Activated CD4-positive, alpha-beta T cell treated with anti-CD3 and anti-CD28 coated beads, Interleukin-2, amount 10 ng/mL, durations not matched to agents 24 days and 14 days (primary cell): Measurements from ENCODE around the gene ATAD3C. TPM values are rescaled to one million over a fixed set of nuclear protein-coding genes. Genes with fewer than 3 reads are reported as not detected.
"Not testable (repeated sequence)": the region's sequence is repeated elsewhere in the genome, so short reads cannot be mapped to it uniquely, and the experiment has no call there.

Experiments used
- DNase-seq: peaks from one replicate; pipeline ENCODE4 v3.0.0; 2022
- H3K27ac Mint-ChIP-seq: one replicate; pipeline ENCODE4 v1.8.0; 2022; ENCODE audit warnings: mild to moderate bottlenecking, mixed read lengths
- H3K27me3 Mint-ChIP-seq: one replicate; pipeline ENCODE4 v1.8.0; 2022; ENCODE audit warnings: mixed read lengths
- H3K36me3 Mint-ChIP-seq: one replicate; pipeline ENCODE4 v1.8.0; 2022; ENCODE audit warnings: low read depth, mild to moderate bottlenecking, mixed read lengths
- H3K4me1 Mint-ChIP-seq: one replicate; pipeline ENCODE4 v1.8.0; 2021; ENCODE audit warnings: mixed read lengths
- H3K4me3 Mint-ChIP-seq: one replicate; pipeline ENCODE4 v1.8.0; 2022; ENCODE audit warnings: mild to moderate bottlenecking, moderate library complexity, mixed read lengths
- H3K9me3 Mint-ChIP-seq: one replicate; pipeline ENCODE4 v1.8.0; 2021; ENCODE audit warnings: mixed read lengths
- intact Hi-C: fragments of 100-400 bp; cut with micrococcal nuclease; formaldehyde crosslinking; loops from one replicate; pipeline ENCODE4 v1.15.1; 2023
- total RNA-seq: library from RNA; stranded (reverse); gene quantifications from 2 replicates; pipeline ENCODE4 v1.2.3, GENCODE V29; 2022

ATAD3C gene
- total RNA-seq, 1 donor from 2014 or later: 0.75 TPM

- peaks cover 41% of the 10 kb centered on the region for H3K36me3 Mint-ChIP-seq
- DNase-seq, H3K27me3 Mint-ChIP-seq, H3K27ac Mint-ChIP-seq, intact Hi-C loops, H3K9me3 Mint-ChIP-seq, H3K4me1 Mint-ChIP-seq, H3K4me3 Mint-ChIP-seq: not testable (repeated sequence)
These were observed 46.0 kb downstream of the ATAD3C start for GRCh38 chr1:1495461-1495975.

GRCh38 chr1:1504777-1505365 lies 55.4 kb downstream of the ATAD3C start:
- Mint-ChIP-seq H3K4me3 (peak overlapping the region; percentile 72), H3K4me1 (peaks cover 10% of the 10 kb centered on the region), H3K27ac (peak overlapping the region; percentile 92)
- H3K9me3 Mint-ChIP-seq, H3K36me3 Mint-ChIP-seq, H3K27me3 Mint-ChIP-seq: not testable (repeated sequence)
- DNase-seq: peak; percentile 93
- intact Hi-C loops: loop anchor here (10.0 kb wide), 1 partner anchor 130 kb away; the partner anchor contains the start of gene AURKAIP1

DNA sequence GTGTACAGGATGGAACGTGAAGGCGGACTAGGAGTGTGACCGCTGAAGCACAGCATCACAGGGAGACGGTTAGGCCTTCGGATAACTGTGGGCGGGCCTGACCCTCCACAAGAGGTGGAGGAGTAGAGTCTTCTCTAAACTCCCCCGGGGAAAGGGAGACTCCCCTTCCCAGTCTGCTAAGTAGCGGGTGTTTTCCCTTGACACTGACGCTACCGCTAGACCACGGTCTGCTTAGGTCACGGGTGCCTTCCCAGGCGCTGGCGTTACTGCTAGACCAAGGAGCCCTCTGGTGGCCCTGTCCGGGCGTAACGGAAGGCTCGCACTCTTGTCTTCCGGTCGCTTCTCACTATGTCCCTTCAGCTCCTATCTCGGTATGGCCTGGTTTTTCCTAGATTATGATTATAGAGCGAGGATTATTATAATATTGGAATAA lies 55.9 kb downstream of the ATAD3C start:
- peak overlapping the region; percentile 92 for H3K27ac Mint-ChIP-seq
- peak; percentile 71 for DNase-seq

GRCh38 chr1:1505801-1506200 lies 56.3 kb downstream of the ATAD3C start:
- Mint-ChIP-seq H3K4me1 (peaks cover 13% of the 10 kb centered on the region), H3K27ac (peak overlapping the region; percentile 75)
- intact Hi-C loops: loop anchor here (10.0 kb wide), 1 partner anchor 131 kb away; the partner anchor contains the start of gene AURKAIP1
- DNase-seq, H3K9me3 Mint-ChIP-seq, H3K27me3 Mint-ChIP-seq, H3K36me3 Mint-ChIP-seq, H3K4me3 Mint-ChIP-seq: not testable (repeated sequence)

More for the DNA sequence above, 55.9 kb downstream of the ATAD3C start:
- Mint-ChIP-seq H3K4me1 (peaks cover 10% of the 10 kb centered on the region), H3K4me3 (peak overlapping the region; percentile 72)
- H3K36me3 Mint-ChIP-seq, H3K9me3 Mint-ChIP-seq, H3K27me3 Mint-ChIP-seq: not testable (repeated sequence)
- intact Hi-C loops: loop anchor here (10.0 kb wide), 1 partner anchor 131 kb away; the partner anchor contains the start of gene AURKAIP1

- intact Hi-C loops: loop anchor here (10.0 kb wide), 1 partner anchor 133 kb away; the partner anchor contains the start of gene AURKAIP1
- H3K9me3 Mint-ChIP-seq: no peaks in the 10 kb centered on the region
- H3K27ac Mint-ChIP-seq: no peak overlapping the region
- H3K36me3 Mint-ChIP-seq: no peaks in the 10 kb centered on the region
- H3K4me3 Mint-ChIP-seq: no peak overlapping the region
- no peaks in the 10 kb centered on the region for H3K27me3 Mint-ChIP-seq
- peaks cover 16% of the 10 kb centered on the region for H3K4me1 Mint-ChIP-seq
- no peak for DNase-seq
These were observed 57.8 kb downstream of the ATAD3C start for GRCh38 chr1:1507305-1507704.

GRCh38 chr1:1508775-1509464 lies 59.4 kb downstream of the ATAD3C start:
- H3K27ac Mint-ChIP-seq, H3K9me3 Mint-ChIP-seq, H3K27me3 Mint-ChIP-seq, H3K36me3 Mint-ChIP-seq, DNase-seq, H3K4me3 Mint-ChIP-seq: not testable (repeated sequence)
- intact Hi-C loops: loop anchor here (10.0 kb wide), 1 partner anchor 134 kb away; the partner anchor contains the start of gene AURKAIP1
- H3K4me1 Mint-ChIP-seq: peaks cover 18% of the 10 kb centered on the region

GRCh38 chr1:1509465-1509850 lies 60.0 kb downstream of the ATAD3C start:
- not testable (repeated sequence) for H3K27me3 Mint-ChIP-seq

GRCh38 chr1:1510912-1511532 lies 61.5 kb downstream of the ATAD3C start:
- H3K36me3 Mint-ChIP-seq: peaks cover 5% of the 10 kb centered on the region
- H3K9me3 Mint-ChIP-seq: no peaks in the 10 kb centered on the region
- H3K27me3 Mint-ChIP-seq: no peaks in the 10 kb centered on the region
- peak overlapping the region; percentile 84 for H3K27ac Mint-ChIP-seq
- peak; percentile 70 for DNase-seq
- intact Hi-C loops: loop anchor here (5.0 kb wide), 1 partner anchor 104 kb away; the partner anchor contains the start of gene MRPL20
- H3K4me3 Mint-ChIP-seq: peak overlapping the region; percentile 82
- H3K4me1 Mint-ChIP-seq: peaks cover 8% of the 10 kb centered on the region

More at GRCh38 chr1:1509465-1509850, 60.0 kb downstream of the ATAD3C start:
- not testable (repeated sequence) for H3K27ac Mint-ChIP-seq, H3K36me3 Mint-ChIP-seq, H3K4me3 Mint-ChIP-seq, DNase-seq, H3K9me3 Mint-ChIP-seq
- intact Hi-C loops: loop anchor here (10.0 kb wide), 1 partner anchor 135 kb away; the partner anchor contains the start of gene AURKAIP1
- H3K4me1 Mint-ChIP-seq: peaks cover 18% of the 10 kb centered on the region

DNA sequence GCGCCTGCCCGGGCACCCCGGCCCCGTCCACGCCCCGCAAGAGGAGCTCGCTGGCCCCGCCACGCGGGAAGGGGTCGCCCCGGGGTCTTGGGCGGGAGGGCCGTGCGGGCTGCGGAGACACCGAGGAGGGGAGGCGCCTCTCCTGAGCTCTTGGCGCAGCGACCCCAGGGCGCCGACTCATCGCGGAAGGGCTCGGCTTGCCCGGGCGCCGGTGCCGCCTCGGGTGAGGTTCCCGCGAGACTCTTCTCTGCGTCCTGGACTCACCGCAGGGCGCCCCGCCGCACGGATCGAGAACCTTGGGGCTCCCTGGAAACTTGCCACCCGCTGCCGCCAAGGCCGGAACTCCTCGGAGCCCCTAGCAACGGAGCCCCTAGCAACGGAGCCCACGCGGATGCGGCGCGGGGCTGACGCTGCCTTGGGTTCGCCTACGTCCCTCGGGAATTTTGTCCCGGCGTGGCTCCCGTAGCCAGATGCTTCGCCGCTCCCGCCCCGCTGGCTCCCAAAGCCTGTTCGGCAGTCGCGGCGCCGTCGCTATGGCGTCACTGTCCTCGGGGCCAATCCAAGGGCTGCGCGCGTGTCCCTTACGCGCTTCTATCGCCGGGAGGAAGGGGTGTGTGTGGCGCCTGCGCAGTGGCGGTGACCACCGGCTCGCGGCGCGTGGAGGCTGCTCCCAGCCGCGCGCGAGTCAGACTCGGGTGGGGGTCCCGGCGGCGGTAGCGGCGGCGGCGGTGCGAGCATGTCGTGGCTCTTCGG lies 62.2 kb downstream of the ATAD3C start, which contains the start of gene ATAD3A:
Gene ATAD3A (plus strand): TSS at position 630 of the 753 bp plus-strand sequence. CDS start 107 bp downstream, at position 737.
- H3K9me3 Mint-ChIP-seq: no peaks in the 10 kb centered on the region
- H3K36me3 Mint-ChIP-seq: peaks cover 6% of the 10 kb centered on the region
- peak within 1 kb of the TSS; percentile 88 for H3K27ac Mint-ChIP-seq
- peak; percentile 99 for DNase-seq
- intact Hi-C loops: loop anchor here (5.0 kb wide), 1 partner anchor 104 kb away; the partner anchor contains the start of gene MRPL20
- H3K4me3 Mint-ChIP-seq: peak within 1 kb of the TSS; percentile 82
- no peaks in the 10 kb centered on the region for H3K27me3 Mint-ChIP-seq
- peaks cover 8% of the 10 kb centered on the region for H3K4me1 Mint-ChIP-seq

GRCh38 chr1:1512425-1512824 lies 62.9 kb downstream of the ATAD3C start:
- not testable (repeated sequence) for H3K36me3 Mint-ChIP-seq, H3K4me1 Mint-ChIP-seq, H3K9me3 Mint-ChIP-seq, H3K27me3 Mint-ChIP-seq, H3K27ac Mint-ChIP-seq
- peak; percentile 83 for DNase-seq
- intact Hi-C loops: loop anchor here (5.0 kb wide), 1 partner anchor 105 kb away; the partner anchor contains the start of gene MRPL20
- H3K4me3 Mint-ChIP-seq: peak overlapping the region; percentile 79

- H3K9me3 Mint-ChIP-seq, H3K4me1 Mint-ChIP-seq, DNase-seq, H3K27me3 Mint-ChIP-seq: not testable (repeated sequence)
- H3K4me3 Mint-ChIP-seq: peak overlapping the region; percentile 80
- peak overlapping the region; percentile 24 for H3K27ac Mint-ChIP-seq
- peaks cover 17% of the 10 kb centered on the region for H3K36me3 Mint-ChIP-seq
- intact Hi-C loops: loop anchor here (5.0 kb wide), 1 partner anchor 106 kb away; the partner anchor contains the start of gene MRPL20
These were observed 64.2 kb downstream of the ATAD3C start for GRCh38 chr1:1513675-1514074.

DNA sequence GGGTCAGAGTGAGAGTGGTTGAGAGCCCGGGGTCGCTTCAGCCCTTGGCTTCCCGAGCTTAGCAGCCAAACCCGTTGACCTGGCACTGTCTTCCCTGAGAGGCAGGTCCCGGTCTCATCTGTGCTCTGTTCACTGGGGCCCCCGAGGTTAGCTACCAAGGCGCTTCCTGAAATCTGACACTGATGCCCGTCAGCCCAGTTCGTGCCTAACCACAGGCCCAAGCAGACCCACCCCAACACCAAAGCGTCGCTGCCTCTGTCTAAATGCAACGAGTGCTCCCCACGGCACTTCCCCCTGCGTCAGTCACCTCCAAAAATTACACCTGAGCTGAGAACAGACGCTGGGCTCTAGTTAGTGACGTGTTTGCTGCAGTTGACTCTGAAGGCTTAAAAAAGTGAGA lies 64.9 kb downstream of the ATAD3C start:
- H3K4me1 Mint-ChIP-seq, H3K27ac Mint-ChIP-seq, H3K9me3 Mint-ChIP-seq, H3K27me3 Mint-ChIP-seq, DNase-seq, H3K4me3 Mint-ChIP-seq: not testable (repeated sequence)
- peaks cover 19% of the 10 kb centered on the region for H3K36me3 Mint-ChIP-seq
- intact Hi-C loops: loop anchor here (5.0 kb wide), 1 partner anchor 107 kb away; the partner anchor contains the start of gene MRPL20

- DNase-seq: not testable (repeated sequence)
These were observed 67.4 kb downstream of the ATAD3C start for GRCh38 chr1:1516923-1517322.

More at GRCh38 chr1:1516923-1517322, 67.4 kb downstream of the ATAD3C start:
- H3K9me3 Mint-ChIP-seq, H3K27ac Mint-ChIP-seq, intact Hi-C loops, H3K4me1 Mint-ChIP-seq, H3K4me3 Mint-ChIP-seq, H3K27me3 Mint-ChIP-seq: not testable (repeated sequence)
- H3K36me3 Mint-ChIP-seq: peaks cover 21% of the 10 kb centered on the region
